HG02870 (cell line): ENCODE measurements around the gene TSC1.

Experiments
- ATAC-seq: cut with Tn5 transposase; IDR thresholded peaks from one replicate; pipeline ENCODE4 v1.9.1; 2021; ENCODE audit warnings: mild to moderate bottlenecking, moderate library complexity; ENCODE audit not compliant: unreplicated experiment

The TSC1 gene

GRCh38 chr9:132866898-132867297 is 77.5 kb downstream of the TSC1 start:
- ATAC-seq = no peak

DNA sequence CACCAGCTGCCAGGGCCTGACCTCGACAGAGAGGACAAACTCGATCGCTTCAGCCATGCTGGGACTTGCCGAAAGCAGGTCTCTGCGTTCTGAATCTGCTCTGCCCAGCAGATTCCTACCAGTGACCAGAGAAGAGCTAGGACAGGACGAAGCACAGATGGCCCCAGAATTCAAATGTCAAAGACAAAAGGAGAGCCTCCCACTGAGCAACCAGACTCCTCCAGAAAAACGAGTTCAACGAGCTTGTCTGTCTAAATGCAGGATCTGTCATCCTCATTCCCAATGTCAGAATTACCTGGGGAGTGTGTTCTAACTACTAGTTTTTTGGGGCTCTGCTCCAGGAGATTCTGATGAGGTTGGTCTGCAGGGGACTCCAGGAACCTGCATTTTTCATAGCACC is 79.7 kb downstream of the TSC1 start:
- ATAC-seq = no peak

DNA sequence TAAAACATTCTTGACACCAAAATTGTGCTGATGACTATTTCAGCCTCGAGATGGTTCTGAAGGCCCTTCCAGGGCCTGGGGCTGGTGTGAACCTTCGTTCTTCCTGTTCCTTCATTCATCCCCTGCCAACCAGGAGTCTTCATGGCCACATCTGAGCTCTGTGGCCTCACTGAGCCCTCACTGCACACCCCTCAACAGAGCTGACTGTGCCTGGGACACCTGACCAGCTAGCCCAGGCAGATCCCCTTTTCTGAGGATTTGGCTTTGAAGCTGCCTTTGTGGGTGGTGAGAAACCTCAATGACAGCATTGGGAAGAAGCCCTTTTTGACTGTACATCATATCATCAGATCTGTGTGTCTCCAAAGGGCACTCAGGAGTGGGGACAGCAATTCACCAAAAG is 80.1 kb downstream of the TSC1 start:
- ATAC-seq = no peak

- ATAC-seq = no peak
These were observed 81.3 kb downstream of the TSC1 start for GRCh38 chr9:132863096-132863495.

DNA sequence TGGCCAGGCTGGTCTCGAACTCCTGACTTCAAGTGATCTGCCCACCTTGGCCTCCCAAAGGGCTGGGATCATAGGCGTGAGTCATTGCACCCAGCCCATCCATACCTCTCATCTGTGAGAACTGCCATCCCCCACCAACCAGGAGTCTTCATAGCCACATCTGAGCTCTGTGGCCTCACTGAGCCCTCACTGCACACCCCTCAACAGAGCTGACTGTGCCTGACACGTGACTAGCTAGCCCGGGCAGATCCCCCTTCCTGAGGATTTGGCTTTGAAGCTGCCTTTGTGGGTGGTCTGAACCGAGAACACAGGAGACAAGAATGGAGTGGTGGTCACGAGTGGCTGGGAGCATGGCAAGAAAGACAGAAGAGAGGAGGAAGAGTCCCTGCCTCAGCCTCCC is 81.9 kb downstream of the TSC1 start:
- ATAC-seq = no peak

DNA sequence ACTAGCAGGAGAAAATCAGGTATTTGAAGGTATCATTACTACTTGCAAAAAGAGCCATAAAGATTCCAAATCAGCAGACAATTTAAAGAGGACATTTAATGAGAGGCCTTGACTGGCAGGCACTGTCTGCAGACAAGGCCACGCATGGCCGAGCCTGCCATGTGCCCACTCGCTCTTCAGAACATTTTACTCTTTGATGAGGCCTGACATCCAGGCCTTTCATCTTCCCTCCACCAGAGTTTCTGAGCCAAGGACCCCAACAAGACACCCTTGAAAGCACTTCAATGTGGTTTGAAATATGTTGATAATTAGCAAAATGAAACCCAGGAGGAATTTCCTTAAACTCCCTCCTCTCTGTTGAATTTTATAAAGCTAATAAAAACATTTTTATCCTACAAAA is 82.8 kb downstream of the TSC1 start:
- ATAC-seq = no peak

DNA sequence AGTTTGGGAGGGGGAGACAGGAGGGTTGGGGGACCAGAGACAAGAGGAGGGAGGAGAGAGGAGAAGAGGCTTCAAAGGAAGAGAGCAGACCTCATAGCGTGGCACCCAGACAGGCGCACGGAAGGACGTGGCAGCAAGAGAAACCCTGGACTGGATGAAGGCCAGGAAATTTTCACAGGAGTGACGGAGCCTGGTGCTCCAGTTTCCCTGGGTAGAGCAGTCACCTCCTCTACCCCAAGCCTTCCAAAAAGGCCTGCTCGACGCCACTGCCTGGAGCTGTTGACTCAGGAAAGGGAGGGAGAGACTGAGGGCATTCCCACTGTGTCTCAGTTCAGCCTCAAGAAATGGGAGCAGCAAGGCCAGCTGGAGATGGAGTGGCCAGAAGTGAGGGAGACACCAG is 85.7 kb downstream of the TSC1 start:
- ATAC-seq = no peak

GRCh38 chr9:132857616-132858342 is 86.6 kb downstream of the TSC1 start:
- ATAC-seq = no peak

DNA sequence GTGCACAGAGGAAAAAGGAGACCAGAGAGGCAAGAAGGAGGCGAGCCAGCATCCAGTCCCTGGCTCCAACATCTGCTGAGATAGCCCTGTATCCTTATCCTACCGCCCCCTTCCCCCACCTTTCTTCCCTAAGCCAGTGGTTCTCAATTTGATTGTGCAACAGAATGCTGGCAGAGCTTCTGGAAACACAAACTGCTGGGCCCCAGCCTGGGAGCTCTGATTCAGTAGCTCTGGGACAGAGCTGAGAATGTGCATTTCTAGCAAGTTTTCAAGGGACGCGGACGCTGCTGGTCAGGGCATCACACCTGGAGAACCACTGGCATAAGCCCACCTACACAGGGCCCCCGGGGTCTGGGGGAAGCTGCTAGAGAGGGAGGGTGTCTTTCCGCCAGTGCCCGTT is 87.4 kb downstream of the TSC1 start:
- ATAC-seq = no peak

- ATAC-seq = no peak
These were observed 88.5 kb downstream of the TSC1 start for GRCh38 chr9:132855904-132856303.

DNA sequence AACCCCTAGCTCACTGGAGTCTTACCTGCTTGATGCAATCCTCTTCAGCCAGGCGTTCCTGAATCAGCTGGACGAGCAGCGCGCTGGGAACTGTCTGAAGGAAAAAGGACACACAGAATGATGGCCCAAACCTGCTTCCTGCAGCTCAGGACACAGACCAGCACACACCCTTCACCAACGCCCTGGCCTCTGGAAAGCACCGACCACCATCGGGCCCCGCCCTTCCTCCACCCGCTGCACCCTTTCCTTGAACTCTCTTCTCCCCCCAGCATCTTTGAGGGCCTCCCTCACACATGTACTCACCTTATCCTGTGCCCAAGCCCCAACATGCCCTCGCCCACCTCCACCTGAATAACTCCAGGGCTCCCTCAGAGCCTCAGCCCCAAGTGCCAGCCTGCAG is 89.6 kb downstream of the TSC1 start:
- no peak for ATAC-seq

DNA sequence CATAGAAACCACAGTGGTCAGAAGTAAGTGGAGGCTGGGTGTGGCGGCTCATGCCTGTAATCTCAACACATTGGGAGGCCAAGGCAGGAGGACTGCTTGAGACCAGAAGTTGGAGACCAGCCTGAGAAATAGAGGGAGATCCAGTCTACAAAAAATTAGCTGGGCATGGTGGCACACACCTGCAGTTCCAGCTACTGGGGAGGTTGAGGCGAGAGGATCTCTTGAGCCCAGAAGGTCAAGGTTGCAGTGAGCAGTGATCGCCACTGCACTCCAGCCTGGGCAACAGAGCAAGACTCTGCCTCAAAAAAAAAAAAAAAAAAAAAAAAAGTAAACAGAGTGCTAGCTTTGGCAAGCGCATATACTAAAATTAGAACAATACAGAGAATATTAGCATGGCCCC is 90.9 kb downstream of the TSC1 start:
- ATAC-seq = no peak

DNA sequence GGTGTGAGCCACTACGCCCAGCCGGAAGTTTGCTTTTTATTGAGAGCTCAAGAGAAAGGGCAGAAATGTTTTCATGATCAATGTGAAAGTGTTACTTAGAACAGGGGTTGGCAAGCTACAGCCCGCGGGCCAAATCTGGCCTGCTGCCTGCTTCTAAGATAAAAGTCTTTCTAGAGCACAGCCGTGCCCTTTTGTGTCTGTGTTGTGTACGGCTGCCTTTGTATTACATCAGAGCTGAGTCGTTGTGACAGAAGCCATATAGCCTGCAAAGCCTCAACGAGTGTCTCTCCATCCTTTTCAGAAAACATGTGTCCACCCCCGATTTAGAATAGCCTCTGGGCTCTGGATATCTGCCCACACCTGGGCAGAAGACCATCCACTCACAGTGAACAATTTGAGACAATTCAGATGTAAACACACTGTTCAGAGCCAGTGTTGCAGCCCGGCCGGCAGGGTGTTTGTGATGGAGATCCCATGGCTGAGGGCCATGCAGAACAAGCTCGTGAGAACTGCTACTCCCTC is 95.2 kb downstream of the TSC1 start:
- ATAC-seq = no peak

DNA sequence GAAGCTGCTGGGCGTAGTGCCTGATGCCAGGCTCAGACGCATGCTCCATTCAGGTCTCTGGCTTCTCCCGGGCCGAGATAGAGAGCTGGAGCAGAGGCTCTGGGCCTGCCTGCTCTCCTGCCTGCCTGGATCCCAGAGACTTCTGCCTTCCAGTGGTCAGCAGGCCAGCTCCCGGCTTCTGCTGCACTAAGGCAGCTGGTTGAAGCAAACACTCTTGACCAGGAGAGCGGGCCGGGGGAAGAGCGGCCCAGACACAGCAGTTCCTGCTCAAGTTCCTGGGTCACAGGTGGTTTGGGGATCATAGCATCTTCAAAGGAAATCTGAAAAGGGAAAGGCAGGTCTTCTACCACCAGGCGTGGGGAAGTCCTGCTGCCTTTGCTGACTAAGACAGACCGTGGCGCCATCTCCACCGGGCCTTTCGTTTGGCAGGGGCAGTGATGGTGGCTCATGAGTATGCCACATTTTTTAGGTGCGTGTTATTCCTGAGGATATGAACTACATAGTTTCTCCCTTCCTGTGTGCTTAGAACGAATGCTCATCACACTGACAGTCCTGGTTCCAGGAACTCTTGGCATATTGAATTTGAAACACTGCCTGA is 97.4 kb downstream of the TSC1 start:
- no peak for ATAC-seq

DNA sequence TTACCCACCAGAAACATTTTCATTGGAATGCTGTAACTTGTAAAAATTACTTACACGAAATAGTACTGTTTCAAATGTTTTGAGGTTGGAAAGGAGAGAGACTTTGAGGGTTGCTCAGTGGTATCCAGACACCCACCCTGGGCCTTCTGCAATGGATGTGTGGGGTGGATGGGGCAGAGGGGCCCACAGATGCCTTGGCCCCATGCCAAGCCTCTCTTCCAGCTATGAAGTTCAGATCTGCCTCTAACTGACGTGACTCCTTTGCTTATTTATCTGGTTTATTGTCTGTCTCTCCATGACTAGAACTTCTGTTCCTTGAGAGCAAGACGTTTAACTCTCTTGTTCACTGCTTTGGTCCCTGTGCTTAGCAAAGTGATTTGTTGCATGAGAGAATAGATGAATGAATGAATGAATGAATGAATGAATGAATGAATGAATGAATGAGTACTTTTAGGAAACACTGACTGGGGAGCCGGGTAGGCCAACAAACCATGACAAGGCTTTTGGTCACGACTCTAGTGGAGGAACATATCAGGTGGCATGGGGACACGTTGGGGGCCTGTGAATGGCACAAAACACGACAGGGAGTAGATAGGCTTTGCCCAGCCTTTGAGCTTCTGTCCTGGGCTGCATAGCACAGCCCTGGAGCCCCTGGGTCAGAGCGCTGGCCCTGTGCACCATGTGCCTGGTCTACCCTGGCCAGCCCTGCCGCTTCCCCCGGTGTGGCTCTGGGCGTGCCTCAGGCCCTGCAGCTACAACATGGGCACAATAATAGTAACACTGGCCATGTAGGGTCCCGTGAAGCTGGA is 98.1 kb downstream of the TSC1 start:
- ATAC-seq = no peak

DNA sequence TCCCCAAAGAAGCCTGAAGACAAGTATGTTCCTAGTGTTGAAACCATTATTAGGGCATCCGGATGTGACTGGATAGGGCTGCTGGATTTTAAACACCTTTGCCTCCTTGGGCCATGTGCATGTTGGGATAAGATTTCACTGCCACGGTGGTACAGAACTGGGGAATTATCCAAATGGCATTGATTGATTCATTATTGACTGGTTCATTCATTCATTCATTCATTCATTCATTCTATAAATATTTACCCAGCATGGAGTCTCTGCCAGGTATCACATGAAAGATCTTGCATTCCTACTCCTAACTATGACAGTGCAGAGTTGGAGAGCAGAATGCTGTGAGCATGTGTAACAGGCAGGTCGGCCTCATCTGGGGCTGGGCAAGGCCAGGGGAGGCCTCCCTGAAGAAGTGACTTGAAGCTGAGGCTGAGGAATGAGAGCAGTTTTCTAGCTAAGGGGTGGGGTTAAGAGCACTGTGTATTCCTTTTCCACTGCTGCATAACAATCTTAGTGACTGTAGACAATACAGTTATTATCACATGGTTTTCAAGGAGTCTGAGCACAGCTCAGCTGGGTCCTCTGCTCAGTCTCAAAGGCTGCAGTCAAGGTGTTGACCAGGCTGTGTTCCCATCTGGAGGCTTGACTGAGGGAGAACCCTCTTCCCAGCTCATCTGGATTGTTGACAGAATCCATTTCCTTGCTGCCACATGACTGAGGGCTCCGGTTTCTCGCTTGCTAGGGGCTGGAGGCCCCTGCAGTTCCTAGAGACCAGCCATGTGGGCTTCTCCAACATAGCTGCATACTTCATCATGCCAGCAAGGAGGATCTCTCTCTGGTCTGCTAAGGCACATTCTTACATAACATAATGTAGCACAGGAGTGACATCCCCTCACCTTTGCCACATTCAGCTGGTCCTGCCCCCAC is 102.0 kb downstream of the TSC1 start:
- ATAC-seq = no peak
